Trophoblast cell (in vitro differentiated cells and primary cell): ENCODE data around the gene PGBD5.

Source experiments
- DNase-seq, 2 donors: peaks; one replicate each; pipeline ENCODE4 v3.0.0-alpha.2; 2016
- H2AFZ ChIP-seq: 2 replicates; pipeline ENCODE4 v1.6.1; 2013; ENCODE audit warnings: low read length, moderate library complexity, mild to moderate bottlenecking; ENCODE audit not compliant: insufficient read depth, poor library complexity
- H2AK5ac ChIP-seq: 2 replicates; pipeline ENCODE4 v1.6.1; 2013; ENCODE audit warnings: mild to moderate bottlenecking, low read length
- H2BK120ac ChIP-seq: 2 replicates; pipeline ENCODE4 v1.6.1; 2013; ENCODE audit warnings: low read length, mild to moderate bottlenecking, moderate library complexity; ENCODE audit not compliant: insufficient read depth, poor library complexity
- H2BK12ac ChIP-seq: 2 replicates; pipeline ENCODE4 v1.6.1; 2013; ENCODE audit warnings: mild to moderate bottlenecking, low read length, moderate library complexity
- H2BK5ac ChIP-seq: 2 replicates; pipeline ENCODE4 v1.6.1; 2013; ENCODE audit warnings: low read length, low read depth, moderate library complexity, mild to moderate bottlenecking; ENCODE audit not compliant: poor library complexity
- H3K14ac ChIP-seq: 2 replicates; pipeline ENCODE4 v1.6.1; 2013; ENCODE audit warnings: mild to moderate bottlenecking, low read length
- H3K18ac ChIP-seq: 2 replicates; pipeline ENCODE4 v1.6.1; 2013; ENCODE audit warnings: mild to moderate bottlenecking, low read length
- H3K23ac ChIP-seq: 2 replicates; pipeline ENCODE4 v1.6.1; 2013; ENCODE audit warnings: low read length
- H3K27ac ChIP-seq: 2 replicates; pipeline ENCODE4 v1.5.1; 2013; ENCODE audit warnings: low read depth, mild to moderate bottlenecking, inconsistent platforms, low read length, moderate library complexity
- H3K27me3 ChIP-seq: 2 replicates; pipeline ENCODE4 v1.6.1; 2013; ENCODE audit warnings: inconsistent platforms, mild to moderate bottlenecking, low read length, moderate library complexity; ENCODE audit not compliant: insufficient read depth
- H3K36me3 ChIP-seq, 2 experiments: 1 replicate in 1 of 2; 2 replicates in 1 of 2; pipeline ENCODE4 v1.6.1; 2013; ENCODE audit warnings: low read length in 2 of 2, mild to moderate bottlenecking in 2 of 2, moderate library complexity in 1 of 2; ENCODE audit not compliant: insufficient read depth in 2 of 2, control insufficient read depth in 1 of 2
- H3K4ac ChIP-seq: 2 replicates; pipeline ENCODE4 v1.6.1; 2013; ENCODE audit warnings: low read depth, mild to moderate bottlenecking, low read length, moderate library complexity
- H3K4me1 ChIP-seq, 2 experiments: 1 replicate in 1 of 2; 2 replicates in 1 of 2; pipeline ENCODE4 v1.6.1; 2013; ENCODE audit warnings: low read length in 2 of 2, mild to moderate bottlenecking in 2 of 2, moderate library complexity in 1 of 2; ENCODE audit not compliant: insufficient read depth in 2 of 2, control insufficient read depth in 1 of 2
- H3K4me2 ChIP-seq: 2 replicates; pipeline ENCODE4 v1.6.1; 2013; ENCODE audit warnings: inconsistent platforms, mild to moderate bottlenecking, low read length, moderate library complexity
- H3K4me3 ChIP-seq: 2 replicates; pipeline ENCODE4 v1.5.1; 2013; ENCODE audit warnings: mild to moderate bottlenecking, low read depth, low read length, inconsistent platforms
- H3K79me1 ChIP-seq: one replicate; pipeline ENCODE4 v1.6.1; 2013; ENCODE audit warnings: low read length
- H3K79me2 ChIP-seq: 2 replicates; pipeline ENCODE4 v1.6.1; 2013; ENCODE audit warnings: low read length, mild to moderate bottlenecking; ENCODE audit not compliant: control insufficient read depth, insufficient read depth, poor library complexity
- H3K9ac ChIP-seq: 2 replicates; pipeline ENCODE4 v1.6.1; 2013; ENCODE audit warnings: mild to moderate bottlenecking, low read length
- H3K9me3 ChIP-seq: 2 replicates; pipeline ENCODE4 v1.6.1; 2013; ENCODE audit warnings: low read depth, mild to moderate bottlenecking, control low read depth, inconsistent platforms, low read length; ENCODE audit not compliant: insufficient read depth
- H4K12ac ChIP-seq: 2 replicates; pipeline ENCODE4 v1.6.1; 2013; ENCODE audit warnings: low read depth, mild to moderate bottlenecking, low read length, moderate library complexity
- H4K8ac ChIP-seq: 2 replicates; pipeline ENCODE4 v1.6.1; 2013; ENCODE audit warnings: low read depth, mild to moderate bottlenecking, low read length, moderate library complexity
- H4K91ac ChIP-seq: one replicate; pipeline ENCODE4 v1.6.1; 2013; ENCODE audit warnings: low read depth, mild to moderate bottlenecking, low read length, moderate library complexity
- WGBS: extraction: QIAGEN DNeasy Blood & Tissue Kit; methylation state at CpG from one replicate; pipeline ENCODE4 v1.1.7; 2013; ENCODE audit warnings: missing lambda C conversion rate; ENCODE audit not compliant: insufficient read length, insufficient coverage; ENCODE audit errors: extremely low coverage; 5-methylcytosine and 5-hydroxymethylcytosine counted together

The PGBD5 gene

GRCh38 chr1:230453377-230453776 is 27.2 kb upstream of the PGBD5 start:
- DNase-seq, result no peak
- H3K14ac ChIP-seq, result no peak overlapping the region
- H4K8ac ChIP-seq, result no peak overlapping the region
- H4K91ac ChIP-seq, result no peak overlapping the region
- no peak overlapping the region for H3K27ac ChIP-seq
- H3K4me2 ChIP-seq, result no peak overlapping the region
- H3K23ac ChIP-seq, result no peak overlapping the region
- H3K79me1 ChIP-seq, result no peaks in the 10 kb centered on the region
- no peak overlapping the region for H4K12ac ChIP-seq
- H2AK5ac ChIP-seq, result no peak overlapping the region
- no peak overlapping the region for H2BK5ac ChIP-seq
- H3K9me3 ChIP-seq, result no peaks in the 10 kb centered on the region
- H2BK120ac ChIP-seq, result no peak overlapping the region
- no peak overlapping the region for H3K4ac ChIP-seq
- WGBS, result no CpG with 5 or more reads among the region's 2 CpGs
- no peaks in the 10 kb centered on the region for H3K4me1 ChIP-seq
- no peak overlapping the region for H3K4me3 ChIP-seq
- no peaks in the 10 kb centered on the region for H3K27me3 ChIP-seq
- H3K18ac ChIP-seq, result no peak overlapping the region
- no peak overlapping the region for H2BK12ac ChIP-seq
- no peaks in the 10 kb centered on the region for H3K36me3 ChIP-seq
- H3K9ac ChIP-seq, result no peak overlapping the region
- H3K79me2 ChIP-seq, result no peaks in the 10 kb centered on the region
- no peak overlapping the region for H2AFZ ChIP-seq

GRCh38 chr1:230441183-230442029 is 15.3 kb upstream of the PGBD5 start:
- Histone ChIP-seq H4K8ac (no peak overlapping the region), H3K4me1 (no peaks in the 10 kb centered on the region), H3K9ac (no peak overlapping the region), H3K27me3 (no peaks in the 10 kb centered on the region), H3K4me2 (no peak overlapping the region), H2BK5ac (no peak overlapping the region), H3K36me3 (no peaks in the 10 kb centered on the region), H3K27ac (no peak overlapping the region), H4K91ac (no peak overlapping the region), H4K12ac (no peak overlapping the region), H3K4me3 (no peak overlapping the region), H3K79me1 (no peaks in the 10 kb centered on the region), H3K9me3 (peaks cover 2% of the 10 kb centered on the region), H2AFZ (no peak overlapping the region), H3K18ac (no peak overlapping the region), H2BK120ac (no peak overlapping the region), H2BK12ac (no peak overlapping the region), H3K14ac (no peak overlapping the region), H3K23ac (no peak overlapping the region), H2AK5ac (no peak overlapping the region), H3K79me2 (no peaks in the 10 kb centered on the region), H3K4ac (no peak overlapping the region)
- no peak for DNase-seq
- WGBS, result no CpG with 5 or more reads among the region's 10 CpGs

- H3K23ac ChIP-seq, result no peak overlapping the region
- H3K14ac ChIP-seq, result no peak overlapping the region
- no peak overlapping the region for H3K4me2 ChIP-seq
- no CpG with 5 or more reads among the region's 1 CpG for WGBS
- no peak overlapping the region for H2BK12ac ChIP-seq
- no peak overlapping the region for H2BK120ac ChIP-seq
- H3K4me1 ChIP-seq, result no peaks in the 10 kb centered on the region
- no peak overlapping the region for H2BK5ac ChIP-seq
- no peaks in the 10 kb centered on the region for H3K79me2 ChIP-seq
- no peaks in the 10 kb centered on the region for H3K79me1 ChIP-seq
- H3K27ac ChIP-seq, result no peak overlapping the region
- H4K12ac ChIP-seq, result no peak overlapping the region
- no peak for DNase-seq
- H2AK5ac ChIP-seq, result no peak overlapping the region
- H4K8ac ChIP-seq, result no peak overlapping the region
- H3K36me3 ChIP-seq, result no peaks in the 10 kb centered on the region
- H4K91ac ChIP-seq, result no peak overlapping the region
- H3K9me3 ChIP-seq, result peaks cover 2% of the 10 kb centered on the region
- H3K9ac ChIP-seq, result no peak overlapping the region
- H3K4ac ChIP-seq, result no peak overlapping the region
- no peak overlapping the region for H2AFZ ChIP-seq
- no peaks in the 10 kb centered on the region for H3K27me3 ChIP-seq
- H3K18ac ChIP-seq, result no peak overlapping the region
- no peak overlapping the region for H3K4me3 ChIP-seq
These were observed 9.0 kb upstream of the PGBD5 start for GRCh38 chr1:230435108-230435507.

- no peak overlapping the region for H2AK5ac ChIP-seq
- H2AFZ ChIP-seq, result no peak overlapping the region
- H3K79me1 ChIP-seq, result no peaks in the 10 kb centered on the region
- H3K27ac ChIP-seq, result no peak overlapping the region
- H3K4ac ChIP-seq, result no peak overlapping the region
- H2BK12ac ChIP-seq, result no peak overlapping the region
- H3K4me1 ChIP-seq, result peaks cover 0 to 2% of the 10 kb centered on the region in 2 experiments
- H3K23ac ChIP-seq, result no peak overlapping the region
- no peak overlapping the region for H3K9ac ChIP-seq
- H3K4me3 ChIP-seq, result no peak overlapping the region
- no peak overlapping the region for H2BK5ac ChIP-seq
- no peak overlapping the region for H3K4me2 ChIP-seq
- H4K8ac ChIP-seq, result no peak overlapping the region
- H3K79me2 ChIP-seq, result no peaks in the 10 kb centered on the region
- H4K91ac ChIP-seq, result no peak overlapping the region
- no peak overlapping the region for H3K14ac ChIP-seq
- no peak overlapping the region for H2BK120ac ChIP-seq
- no peak overlapping the region for H3K18ac ChIP-seq
- H3K36me3 ChIP-seq, result no peaks in the 10 kb centered on the region
- no peaks in the 10 kb centered on the region for H3K9me3 ChIP-seq
- no CpG with 5 or more reads among the region's 3 CpGs for WGBS
- H4K12ac ChIP-seq, result no peak overlapping the region
- DNase-seq, result no peak
- peaks cover 7% of the 10 kb centered on the region for H3K27me3 ChIP-seq
These were observed 5.4 kb upstream of the PGBD5 start for GRCh38 chr1:230431527-230431926.
